K562 (cell line): ENCODE results near the gene TRAPPC1. TPM values are rescaled to one million over a fixed set of nuclear protein-coding genes. Genes with fewer than 3 reads are reported as not detected.

Experiments used
- HDAC8 ChIP-seq: fragments of 450-650 bp; IDR thresholded peaks from 2 replicates; pipeline ENCODE4 v1.6.1; 2016; ENCODE audit warnings: mild to moderate bottlenecking, missing genetic modification characterization, moderate library complexity, missing compliant biosample characterization
- KAT8 ChIP-seq: fragments of 450-650 bp; IDR thresholded peaks from 2 replicates; pipeline ENCODE4 v1.6.1; 2016; ENCODE audit warnings: low read depth, mild to moderate bottlenecking
- KDM4B ChIP-seq, 2 experiments: fragments of 450-650 bp in 1 of 2; sonication (generic) in 1 of 2; IDR thresholded peaks; 2 replicates each; pipeline ENCODE4 v1.6.1; 2016 to 2017; ENCODE audit warnings: borderline replicate concordance in 2 of 2, antibody characterized with exemption in 1 of 2, low read depth in 1 of 2, mild to moderate bottlenecking in 1 of 2
- KLF1 ChIP-seq: fragments of 450-650 bp; IDR thresholded peaks from 2 replicates; pipeline ENCODE4 v1.6.1; 2016; ENCODE audit warnings: missing genetic modification characterization, missing compliant biosample characterization
- MEIS2 ChIP-seq: fragments of 450-650 bp; IDR thresholded peaks from 2 replicates; pipeline ENCODE4 v1.6.1; 2014; ENCODE audit warnings: mild to moderate bottlenecking; ENCODE audit not compliant: partially characterized antibody
- MTA2 ChIP-seq: fragments of 450-650 bp; IDR thresholded peaks from 2 replicates; pipeline ENCODE4 v1.6.1; 2016; ENCODE audit warnings: low read depth
- MTA3 ChIP-seq: fragments of 450-650 bp; formaldehyde crosslinking; IDR thresholded peaks from 2 replicates; pipeline ENCODE4 v1.6.1; 2017; ENCODE audit warnings: mild to moderate bottlenecking, borderline replicate concordance
- NCOA6 ChIP-seq: fragments of 450-650 bp; IDR thresholded peaks from 2 replicates; pipeline ENCODE4 v1.6.1; 2017; ENCODE audit warnings: mild to moderate bottlenecking
- NONO ChIP-seq, 2 experiments: fragments of 200-400 bp in 1 of 2; fragments of 450-650 bp in 1 of 2; formaldehyde crosslinking in 1 of 2; IDR thresholded peaks; 2 replicates each; pipeline ENCODE4 v1.6.1; 2017; ENCODE audit warnings: low read depth in 2 of 2, mild to moderate bottlenecking in 2 of 2, moderate library complexity in 2 of 2, low read length in 1 of 2
- POLR2AphosphoS5 ChIP-seq: IDR thresholded peaks from 2 replicates; pipeline ENCODE4 v1.6.1; 2011; ENCODE audit warnings: mild to moderate bottlenecking, low read depth, low read length, moderate library complexity; ENCODE audit not compliant: control insufficient read depth, insufficient read depth
- PRDM10 ChIP-seq: fragments of 450-650 bp; IDR thresholded peaks from 2 replicates; pipeline ENCODE4 v1.6.1; 2018; ENCODE audit not compliant: partially characterized antibody
- SUPT5H ChIP-seq: fragments of 450-650 bp; IDR thresholded peaks from 2 replicates; pipeline ENCODE4 v1.6.1; 2016
- TCF7 ChIP-seq: sonication (generic); IDR thresholded peaks from 2 replicates; pipeline ENCODE4 v1.6.1; 2016; ENCODE audit warnings: antibody characterized with exemption, borderline replicate concordance
- ZEB2 ChIP-seq: fragments of 450-650 bp; IDR thresholded peaks from 2 replicates; pipeline ENCODE4 v1.6.1; 2016
- ZNF174 ChIP-seq: fragments of 250-450 bp; sonication (Bioruptor Pico); IDR thresholded peaks from 2 replicates; pipeline ENCODE4 v1.4.0; 2020; ENCODE audit warnings: mild to moderate bottlenecking
- ZNF436 ChIP-seq: fragments of 250-450, 450-650 bp; sonication (Bioruptor Pico); formaldehyde crosslinking; IDR thresholded peaks from 2 replicates; pipeline ENCODE4 v1.7.0; 2020; ENCODE audit warnings: mild to moderate bottlenecking
- polyA plus RNA-seq, 8 experiments: library from polyadenylated mRNA; depleted of rRNA in 4 of 8; stranded (reverse) in 5 of 8; unstranded in 3 of 8; fragments of >200 nt; fragmentation: Nextera tagmentation in 2 of 8; fragmentation: Illumina TruSeq in 1 of 8; extraction: Ambion mirVana in 2 of 8; extraction: Trizol in 1 of 8; gene quantifications; 2 replicates each; pipeline versions ENCODE4 v1.2.1 to v1.2.3, GENCODE V29; 2011 to 2014; ENCODE audit warnings: inconsistent platforms in 1 of 8, missing spikeins in 1 of 8
- total RNA-seq, 7 experiments: library from RNA; depleted of rRNA in 6 of 7; stranded (reverse); fragments of >200 nt in 6 of 7; fragmentation: Illumina TruSeq in 2 of 7; extraction: Trizol in 2 of 7; gene quantifications; 2 replicates each; pipeline versions ENCODE4 v1.2.1 to v1.2.3, GENCODE V29; 2011 to 2021; ENCODE audit warnings: low replicate concordance in 1 of 7
- TF ChIP-seq, protein P1 (sequence below), 3 experiments: IDR thresholded peaks in 2 of 3; conservative IDR thresholded peaks in 1 of 3; 2 replicates each; pipeline ENCODE4 v1.5.1; 2011 to 2012; ENCODE audit warnings: low read length in 3 of 3, mild to moderate bottlenecking in 3 of 3, control low read depth in 2 of 3, improper control_type of control experiment in 1 of 3, inconsistent platforms in 1 of 3, low read depth in 1 of 3, mixed read lengths in 1 of 3, moderate library complexity in 1 of 3; ENCODE audit not compliant: insufficient read depth in 2 of 3
- TF ChIP-seq, protein P2 (sequence below), 3 experiments: fragments of 200-800 bp in 1 of 3; fragments of 250-450 bp in 1 of 3; fragments of 450-650 bp in 1 of 3; sonication (Bioruptor Pico) in 1 of 3; sonication (Bioruptor generic) in 1 of 3; formaldehyde crosslinking in 1 of 3; IDR thresholded peaks; 2 replicates each; pipeline versions ENCODE4 v1.6.1 to v1.8.0; 2016 to 2022; ENCODE audit warnings: mild to moderate bottlenecking in 2 of 3, missing genetic modification characterization in 2 of 3, missing compliant biosample characterization in 1 of 3, moderate library complexity in 1 of 3

The TRAPPC1 gene
- total and polyA plus RNA-seq, 9 of the 15 experiments (the other 6 are each of a cell fraction or from before 2014, with no cell fraction given): 11.7 to 82.8 (median 36.2) TPM

- TF ChIP-seq, protein P1, sequence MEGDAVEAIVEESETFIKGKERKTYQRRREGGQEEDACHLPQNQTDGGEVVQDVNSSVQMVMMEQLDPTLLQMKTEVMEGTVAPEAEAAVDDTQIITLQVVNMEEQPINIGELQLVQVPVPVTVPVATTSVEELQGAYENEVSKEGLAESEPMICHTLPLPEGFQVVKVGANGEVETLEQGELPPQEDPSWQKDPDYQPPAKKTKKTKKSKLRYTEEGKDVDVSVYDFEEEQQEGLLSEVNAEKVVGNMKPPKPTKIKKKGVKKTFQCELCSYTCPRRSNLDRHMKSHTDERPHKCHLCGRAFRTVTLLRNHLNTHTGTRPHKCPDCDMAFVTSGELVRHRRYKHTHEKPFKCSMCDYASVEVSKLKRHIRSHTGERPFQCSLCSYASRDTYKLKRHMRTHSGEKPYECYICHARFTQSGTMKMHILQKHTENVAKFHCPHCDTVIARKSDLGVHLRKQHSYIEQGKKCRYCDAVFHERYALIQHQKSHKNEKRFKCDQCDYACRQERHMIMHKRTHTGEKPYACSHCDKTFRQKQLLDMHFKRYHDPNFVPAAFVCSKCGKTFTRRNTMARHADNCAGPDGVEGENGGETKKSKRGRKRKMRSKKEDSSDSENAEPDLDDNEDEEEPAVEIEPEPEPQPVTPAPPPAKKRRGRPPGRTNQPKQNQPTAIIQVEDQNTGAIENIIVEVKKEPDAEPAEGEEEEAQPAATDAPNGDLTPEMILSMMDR (IDR thresholded peaks at IDR 0.05 in 2 of 3, conservative IDR thresholded peaks at IDR 0.05 in 1 of 3; ENCODE audit: insufficient read depth in 2 of 3, low read depth in 1 of 3, low read length in 3 of 3): no peak
- TF ChIP-seq MTA3 (peak; percentile 58; the same call in 1 of the 2 replicates), SUPT5H (no peak), MEIS2 (peak; percentile 26), PRDM10 (no peak), ZEB2 (no peak), ZNF436 (CRISPR knock-in tag) (no peak), KAT8 (no peak), MTA2 (no peak), POLR2AphosphoS5 (no peak), NCOA6 (no peak), HDAC8 (no peak), ZNF174 (CRISPR knock-in tag) (no peak), KDM4B (IDR thresholded peaks at IDR 0.05; ENCODE audit: borderline replicate concordance in 2 of 2, low read depth in 1 of 2) (no peak), NONO (IDR thresholded peaks at IDR 0.05; ENCODE audit: low read depth in 2 of 2, low read length in 1 of 2) (no peak; a peak in 1 of 4 replicates), KLF1 (tag) (0 out of 2 replicates have a peak, but pooled peaks have one; percentile 65), TCF7 (0 out of 2 replicates have a peak, but pooled peaks have one; percentile 50)
- TF ChIP-seq, protein P2, sequence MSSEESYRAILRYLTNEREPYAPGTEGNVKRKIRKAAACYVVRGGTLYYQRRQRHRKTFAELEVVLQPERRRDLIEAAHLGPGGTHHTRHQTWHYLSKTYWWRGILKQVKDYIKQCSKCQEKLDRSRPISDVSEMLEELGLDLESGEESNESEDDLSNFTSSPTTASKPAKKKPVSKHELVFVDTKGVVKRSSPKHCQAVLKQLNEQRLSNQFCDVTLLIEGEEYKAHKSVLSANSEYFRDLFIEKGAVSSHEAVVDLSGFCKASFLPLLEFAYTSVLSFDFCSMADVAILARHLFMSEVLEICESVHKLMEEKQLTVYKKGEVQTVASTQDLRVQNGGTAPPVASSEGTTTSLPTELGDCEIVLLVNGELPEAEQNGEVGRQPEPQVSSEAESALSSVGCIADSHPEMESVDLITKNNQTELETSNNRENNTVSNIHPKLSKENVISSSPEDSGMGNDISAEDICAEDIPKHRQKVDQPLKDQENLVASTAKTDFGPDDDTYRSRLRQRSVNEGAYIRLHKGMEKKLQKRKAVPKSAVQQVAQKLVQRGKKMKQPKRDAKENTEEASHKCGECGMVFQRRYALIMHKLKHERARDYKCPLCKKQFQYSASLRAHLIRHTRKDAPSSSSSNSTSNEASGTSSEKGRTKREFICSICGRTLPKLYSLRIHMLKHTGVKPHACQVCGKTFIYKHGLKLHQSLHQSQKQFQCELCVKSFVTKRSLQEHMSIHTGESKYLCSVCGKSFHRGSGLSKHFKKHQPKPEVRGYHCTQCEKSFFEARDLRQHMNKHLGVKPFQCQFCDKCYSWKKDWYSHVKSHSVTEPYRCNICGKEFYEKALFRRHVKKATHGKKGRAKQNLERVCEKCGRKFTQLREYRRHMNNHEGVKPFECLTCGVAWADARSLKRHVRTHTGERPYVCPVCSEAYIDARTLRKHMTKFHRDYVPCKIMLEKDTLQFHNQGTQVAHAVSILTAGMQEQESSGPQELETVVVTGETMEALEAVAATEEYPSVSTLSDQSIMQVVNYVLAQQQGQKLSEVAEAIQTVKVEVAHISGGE (CRISPR knock-in tag; IDR thresholded peaks at IDR 0.05): peak in 1 of 3 experiments; percentile 72; a peak in 1 of 6 replicates
These were observed 15.9 kb downstream of the TRAPPC1 start, which contains the start of gene RNF227 (continued) for GRCh38 chr17:7915611-7916384.
